ENCODE results near the gene SH2B3.

GRCh38 chr12:111409780-111410430, 4.2 kb downstream of the SH2B3 start:
- no peak for TF ChIP-seq CTCF (IDR thresholded peaks at IDR 0.05)
- no peak for TF ChIP-seq POLR2A (IDR thresholded peaks at IDR 0.05)

Measured in esophagus squamous epithelium (tissue), 4 donors.